SK-N-MC (cell line): ENCODE measurements around the gene CACNA1B.

Experiments used
- EZH2 ChIP-seq: fragments of 200-600 bp; sonication (generic); IDR thresholded peaks from one replicate; pipeline ENCODE4 v1.6.1; 2017; ENCODE audit warnings: antibody characterized with exemption
- POLR2AphosphoS5 ChIP-seq: IDR thresholded peaks from 2 replicates; pipeline ENCODE4 v1.6.1; 2012; ENCODE audit warnings: mild to moderate bottlenecking, low read depth, low read length, borderline replicate concordance

GRCh38 chr9:138010861-138011260 is 133.3 kb downstream of the CACNA1B start:
- no peak for TF ChIP-seq POLR2AphosphoS5
- no peak for TF ChIP-seq EZH2
